ENCODE results near the gene UBQLN2. TPM values are rescaled to one million over a fixed set of nuclear protein-coding genes. Genes with fewer than 3 reads are reported as not detected.
A peak's percentile ranks its signal among the peaks of the same experiment; 100 is the strongest.
"Not testable (repeated sequence)": the region's sequence is repeated elsewhere in the genome, so short reads cannot be mapped to it uniquely, and the experiment has no call there.

The UBQLN2 gene
- total RNA-seq, result 10 to 100 TPM; 48.7 to 49.1 TPM
- polyA plus RNA-seq (2013, experiment 1 of 2), result 47.5 TPM
- 55.0 TPM for polyA plus RNA-seq (2013, experiment 2 of 2)
- total RNA-seq, result 35.4 to 213 (median 65.7) reads per million in 172 experiments

- intact Hi-C loops (cut with DNase I, micrococcal nuclease), result loop anchor here (5.0 to 10.0 kb wide), 4 partner anchors 61 to 1031 kb away; partner anchors contain the start of genes NBDY (in 1 of the 2) and ZXDB (in 1 of the 2)
- H3K27ac ChIP-seq (ENCODE audit: low read depth in 1 of 2, low read length in 2 of 2), result peak within 1 kb of the TSS; percentile 80 to 89
- H3K27me3 ChIP-seq (ENCODE audit: control insufficient read depth in 1 of 2, insufficient read depth in 2 of 2, low read length in 2 of 2), result no peaks in the 10 kb centered on the region
- POLR2A ChIA-PET, result interaction anchor here (0.7 to 1.0 kb wide), 3 partner anchors 255 to 1074 kb away, joined by 3 read pairs; no protein-coding TSS in a partner anchor
- ATAC-seq (ENCODE audit: poor library complexity), result peak; percentile 76
- CTCF ChIA-PET, result no interaction called here
- peak within 1 kb of the TSS; percentile 80 for H3K4me3 ChIP-seq (ENCODE audit: low read length)
- H3K36me3 ChIP-seq (ENCODE audit: insufficient read depth, low read length), result peaks cover 2% of the 10 kb centered on the region
- H3K4me3 Mint-ChIP-seq, result peak within 1 kb of the TSS; percentile 90
- TF ChIP-seq CTCF (IDR thresholded peaks at IDR 0.05), result no peak
- H3K27me3 Mint-ChIP-seq, result no peaks in the 10 kb centered on the region
- peaks cover 39% of the 10 kb centered on the region for H3K4me1 Mint-ChIP-seq (ENCODE audit: low read depth)
- H3K9me3 ChIP-seq (ENCODE audit: control insufficient read depth in 1 of 2, insufficient read depth in 1 of 2, low read length in 2 of 2), result no peaks in the 10 kb centered on the region
- H3K27ac Mint-ChIP-seq, result peak within 1 kb of the TSS; percentile 96
- H3K9me3 Mint-ChIP-seq, result no peaks in the 10 kb centered on the region
- no peaks in the 10 kb centered on the region for H3K4me1 ChIP-seq (ENCODE audit: insufficient read depth, low read length)
- DNase-seq, result peak; percentile 61 to 89 (median 74)
- H3K36me3 Mint-ChIP-seq (ENCODE audit: low read depth), result peaks cover 32% of the 10 kb centered on the region
Observed at GRCh38 chrX:56563231-56564161, at the start of gene UBQLN2. TSS of gene UBQLN2 (plus strand) at chrX:56563627. CDS start at chrX:56563874, 247 bp downstream.

- no peak for ATAC-seq (ENCODE audit: poor library complexity)
- no peaks in the 10 kb centered on the region for H3K9me3 Mint-ChIP-seq
- no peaks in the 10 kb centered on the region for H3K27me3 Mint-ChIP-seq
- no peak for DNase-seq
- H3K27me3 ChIP-seq (ENCODE audit: control insufficient read depth in 1 of 2, insufficient read depth in 2 of 2, low read length in 2 of 2), result no peaks in the 10 kb centered on the region
- H3K36me3 ChIP-seq (ENCODE audit: insufficient read depth, low read length), result no peaks in the 10 kb centered on the region
- CTCF ChIA-PET, result no interaction called here
- intact Hi-C loops (cut with DNase I, micrococcal nuclease), result no loop called here
- H3K4me3 ChIP-seq (ENCODE audit: low read length), result no peak overlapping the region
- no peaks in the 10 kb centered on the region for H3K9me3 ChIP-seq (ENCODE audit: control insufficient read depth in 1 of 2, insufficient read depth in 1 of 2, low read length in 2 of 2)
- POLR2A ChIA-PET, result no interaction called here
- H3K4me1 ChIP-seq (ENCODE audit: insufficient read depth, low read length), result no peaks in the 10 kb centered on the region
- TF ChIP-seq CTCF (IDR thresholded peaks at IDR 0.05), result no peak
- H3K36me3 Mint-ChIP-seq (ENCODE audit: low read depth), result peaks cover 4% of the 10 kb centered on the region
- H3K27ac ChIP-seq (ENCODE audit: low read depth in 1 of 2, low read length in 2 of 2), result no peak overlapping the region
- no peaks in the 10 kb centered on the region for H3K4me1 Mint-ChIP-seq (ENCODE audit: low read depth)
- no peak overlapping the region for H3K4me3 Mint-ChIP-seq
- H3K27ac Mint-ChIP-seq, result no peak overlapping the region
Observed at GRCh38 chrX:56519642-56520041, 43.8 kb upstream of the UBQLN2 start.

- H3K36me3 ChIP-seq (ENCODE audit: insufficient read depth, low read length); H3K27me3 Mint-ChIP-seq; H3K27ac Mint-ChIP-seq; H3K4me3 ChIP-seq (ENCODE audit: low read length); DNase-seq; H3K27ac ChIP-seq (ENCODE audit: low read depth in 1 of 2, low read length in 2 of 2); intact Hi-C loops (cut with DNase I, micrococcal nuclease); H3K4me1 Mint-ChIP-seq (ENCODE audit: low read depth); H3K36me3 Mint-ChIP-seq (ENCODE audit: low read depth); CTCF ChIA-PET; H3K27me3 ChIP-seq (ENCODE audit: control insufficient read depth in 1 of 2, insufficient read depth in 2 of 2, low read length in 2 of 2); H3K4me1 ChIP-seq (ENCODE audit: insufficient read depth, low read length); H3K4me3 Mint-ChIP-seq; H3K9me3 ChIP-seq (ENCODE audit: control insufficient read depth in 1 of 2, insufficient read depth in 1 of 2, low read length in 2 of 2); ATAC-seq (ENCODE audit: poor library complexity); POLR2A ChIA-PET; H3K9me3 Mint-ChIP-seq: not testable (repeated sequence)
Observed at GRCh38 chrX:56529482-56530007, 33.9 kb upstream of the UBQLN2 start.
